ENCODE measurements around the gene PCDH18. TPM values are rescaled to one million over a fixed set of nuclear protein-coding genes. Genes with fewer than 3 reads are reported as not detected.
A peak's percentile ranks its signal among the peaks of the same experiment; 100 is the strongest.

The PCDH18 gene
- total RNA-seq, 1 donor from 2014 or later: 6.9 TPM

DNA sequence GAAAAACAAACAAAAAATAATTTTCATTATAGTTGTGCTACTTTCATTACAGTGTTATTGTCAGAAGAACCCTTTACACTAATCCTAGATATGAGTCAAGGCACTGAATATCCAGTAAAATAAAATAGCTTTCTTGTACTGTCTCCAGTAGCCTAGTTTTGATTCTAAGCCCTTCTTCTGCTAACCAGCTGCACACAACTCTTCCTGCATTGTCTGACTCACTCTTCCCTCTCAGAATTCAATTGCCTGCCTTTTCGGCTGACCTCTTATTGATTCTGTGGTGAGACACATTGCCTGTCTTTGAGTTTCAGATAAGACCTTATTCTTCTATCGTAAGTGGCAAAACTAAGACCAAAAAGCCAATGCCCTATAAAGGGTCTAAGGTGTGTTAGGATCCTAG lies 26.7 kb upstream of the PCDH18 start:
- Histone ChIP-seq H3K4me3 (no peak overlapping the region), H3K9me3 (no peaks in the 10 kb centered on the region), H3K4me1 (no peaks in the 10 kb centered on the region), H3K36me3 (no peaks in the 10 kb centered on the region), H3K27ac (no peak overlapping the region), H3K27me3 (no peaks in the 10 kb centered on the region)
- ATAC-seq (no peak), DNase-seq (no peak)
- intact Hi-C loops (cut with DNase I): no loop called here
- TF ChIP-seq, protein P1, sequence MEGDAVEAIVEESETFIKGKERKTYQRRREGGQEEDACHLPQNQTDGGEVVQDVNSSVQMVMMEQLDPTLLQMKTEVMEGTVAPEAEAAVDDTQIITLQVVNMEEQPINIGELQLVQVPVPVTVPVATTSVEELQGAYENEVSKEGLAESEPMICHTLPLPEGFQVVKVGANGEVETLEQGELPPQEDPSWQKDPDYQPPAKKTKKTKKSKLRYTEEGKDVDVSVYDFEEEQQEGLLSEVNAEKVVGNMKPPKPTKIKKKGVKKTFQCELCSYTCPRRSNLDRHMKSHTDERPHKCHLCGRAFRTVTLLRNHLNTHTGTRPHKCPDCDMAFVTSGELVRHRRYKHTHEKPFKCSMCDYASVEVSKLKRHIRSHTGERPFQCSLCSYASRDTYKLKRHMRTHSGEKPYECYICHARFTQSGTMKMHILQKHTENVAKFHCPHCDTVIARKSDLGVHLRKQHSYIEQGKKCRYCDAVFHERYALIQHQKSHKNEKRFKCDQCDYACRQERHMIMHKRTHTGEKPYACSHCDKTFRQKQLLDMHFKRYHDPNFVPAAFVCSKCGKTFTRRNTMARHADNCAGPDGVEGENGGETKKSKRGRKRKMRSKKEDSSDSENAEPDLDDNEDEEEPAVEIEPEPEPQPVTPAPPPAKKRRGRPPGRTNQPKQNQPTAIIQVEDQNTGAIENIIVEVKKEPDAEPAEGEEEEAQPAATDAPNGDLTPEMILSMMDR (IDR thresholded peaks at IDR 0.05): no peak

DNA sequence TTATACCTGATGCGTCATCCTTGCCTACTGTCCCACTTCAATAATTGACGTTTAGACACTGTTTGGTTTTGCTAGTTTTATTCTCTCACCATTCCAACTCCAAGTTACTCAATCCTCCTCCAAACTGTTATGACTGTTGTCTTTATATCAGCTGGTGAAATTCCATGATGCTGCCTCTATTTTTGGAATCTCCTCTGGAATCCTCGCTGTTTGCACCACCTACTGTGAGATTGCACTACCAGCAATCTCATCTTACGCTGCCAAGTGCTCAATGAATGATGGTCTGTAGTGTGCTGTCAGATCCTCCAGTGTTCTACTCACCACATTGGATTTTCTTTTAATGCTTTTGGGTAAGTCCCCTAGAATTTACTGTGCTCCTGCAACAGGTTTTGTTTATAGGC lies 13.2 kb upstream of the PCDH18 start:
- Histone ChIP-seq H3K36me3 (no peaks in the 10 kb centered on the region), H3K27ac (no peak overlapping the region), H3K4me3 (no peak overlapping the region), H3K4me1 (no peaks in the 10 kb centered on the region), H3K9me3 (no peaks in the 10 kb centered on the region), H3K27me3 (no peaks in the 10 kb centered on the region)
- ATAC-seq (peak; percentile 41), DNase-seq (no peak)
- intact Hi-C loops (cut with DNase I): no loop called here
- TF ChIP-seq, protein P1 (IDR thresholded peaks at IDR 0.05): no peak

DNA sequence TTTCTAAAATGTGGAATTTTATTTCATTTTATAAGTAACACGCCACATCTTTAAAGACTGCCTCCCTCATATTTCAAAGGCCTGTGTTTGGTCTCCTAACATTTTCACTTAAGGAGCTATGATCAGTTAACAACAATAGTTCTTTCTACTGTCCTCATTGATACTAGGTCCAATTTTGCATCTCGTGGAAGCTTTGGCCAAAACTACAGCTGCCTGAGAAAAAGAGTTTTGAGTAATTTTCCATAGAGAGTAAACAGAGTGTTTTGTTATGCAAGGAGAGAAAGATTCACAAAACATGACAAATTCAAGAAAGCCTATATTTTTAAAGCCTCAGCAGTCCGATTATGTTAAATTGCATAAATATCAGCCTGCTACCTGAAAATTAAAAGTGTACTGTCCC lies 11.4 kb upstream of the PCDH18 start:
- no peak for DNase-seq
- Histone ChIP-seq H3K36me3 (no peaks in the 10 kb centered on the region), H3K27me3 (no peaks in the 10 kb centered on the region), H3K4me3 (no peak overlapping the region), H3K9me3 (no peaks in the 10 kb centered on the region), H3K27ac (no peak overlapping the region), H3K4me1 (no peaks in the 10 kb centered on the region)
- no peak for ATAC-seq
- intact Hi-C loops (cut with DNase I): no loop called here
- TF ChIP-seq, protein P1 (IDR thresholded peaks at IDR 0.05): no peak

DNA sequence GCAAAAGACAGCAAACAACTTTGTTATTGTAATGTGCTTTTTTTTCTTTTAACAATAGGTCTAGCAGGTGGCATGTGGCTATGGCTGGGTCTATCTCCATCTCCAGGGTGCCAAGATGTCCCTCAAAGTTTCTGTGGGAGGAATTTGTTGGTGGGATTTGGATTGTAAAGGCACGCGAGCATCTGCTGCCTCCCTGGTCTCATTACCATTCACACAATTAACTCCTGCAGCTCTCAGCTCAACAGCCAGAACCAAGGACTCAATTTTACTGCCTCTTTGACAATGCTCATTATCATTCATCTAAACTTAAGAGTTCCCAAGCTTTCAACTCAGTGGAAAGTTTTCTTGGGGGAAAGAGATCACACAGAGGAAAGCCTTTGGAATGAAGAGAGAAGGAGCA lies 10.9 kb upstream of the PCDH18 start:
- Histone ChIP-seq H3K9me3 (no peaks in the 10 kb centered on the region), H3K4me3 (no peak overlapping the region), H3K27me3 (no peaks in the 10 kb centered on the region), H3K36me3 (no peaks in the 10 kb centered on the region), H3K4me1 (no peaks in the 10 kb centered on the region), H3K27ac (no peak overlapping the region)
- intact Hi-C loops (cut with DNase I): no loop called here
- ATAC-seq: no peak
- TF ChIP-seq, protein P1 (IDR thresholded peaks at IDR 0.05): no peak
- DNase-seq: no peak

DNA sequence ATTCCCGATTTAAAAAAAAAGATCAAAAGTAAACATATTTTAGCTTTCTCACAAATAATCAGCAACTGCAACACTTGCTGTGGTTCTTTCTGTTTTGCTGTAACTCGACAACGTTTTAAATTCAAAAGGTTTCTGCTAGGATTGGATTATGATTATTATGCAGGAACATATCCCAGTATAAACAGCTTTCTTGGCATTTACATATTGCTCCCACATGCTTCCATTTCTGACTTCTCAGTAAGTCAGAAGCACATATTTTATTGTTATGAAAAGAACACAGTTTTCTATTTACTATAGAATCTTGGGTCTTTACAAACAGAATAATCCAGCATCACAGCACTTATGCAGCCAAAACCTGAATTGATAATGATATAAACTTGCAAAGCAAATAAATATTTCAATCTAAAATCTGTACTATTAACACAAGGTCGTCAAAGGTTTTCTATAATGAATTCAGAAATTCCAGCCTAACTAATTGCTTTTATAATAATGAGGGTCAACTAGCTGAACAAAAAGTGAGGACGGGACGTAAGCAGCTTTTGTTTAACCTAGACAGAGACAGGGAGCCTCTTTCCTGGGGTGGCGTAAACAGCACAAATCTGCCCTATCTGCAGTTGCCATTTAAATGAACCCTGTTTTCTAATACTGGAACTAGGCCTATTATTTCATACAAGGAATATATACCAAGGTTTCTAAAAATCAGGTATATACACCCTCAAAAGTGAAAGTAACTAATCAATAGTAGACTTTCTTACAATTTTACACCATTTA lies 9.8 kb upstream of the PCDH18 start:
- H3K27ac ChIP-seq: no peak overlapping the region

More for the DNA sequence above, 9.8 kb upstream of the PCDH18 start:
- H3K4me1 ChIP-seq: no peaks in the 10 kb centered on the region
- H3K9me3 ChIP-seq: no peaks in the 10 kb centered on the region
- TF ChIP-seq, protein P1 (IDR thresholded peaks at IDR 0.05): no peak
- no peak for DNase-seq
- H3K4me3 ChIP-seq: peak overlapping the region; percentile 14
- H3K27me3 ChIP-seq: no peaks in the 10 kb centered on the region
- intact Hi-C loops (cut with DNase I): no loop called here
- no peak for ATAC-seq
- H3K36me3 ChIP-seq: no peaks in the 10 kb centered on the region
